Vagina (tissue), 2 donors: ENCODE results near the gene DSP. TPM values are rescaled to one million over a fixed set of nuclear protein-coding genes. Genes with fewer than 3 reads are reported as not detected.
A peak's percentile ranks its signal among the peaks of the same experiment; 100 is the strongest.

Experiments
- DNase-seq, 2 donors: peaks; one replicate each; pipeline ENCODE4 v3.0.0-alpha.2; 2017; ENCODE audit errors: extremely low spot score in 2 of 2
- H3K27ac ChIP-seq: fragments of 200-600 bp; sonication (generic); one replicate; pipeline ENCODE4 v1.5.1; 2019
- H3K27me3 ChIP-seq: fragments of 200-600 bp; sonication (generic); one replicate; pipeline ENCODE4 v1.5.1; 2019
- H3K36me3 ChIP-seq, 2 donors: fragments of 200-600 bp; sonication (generic); one replicate each; pipeline ENCODE4 v1.5.1; 2017 to 2019
- H3K4me1 ChIP-seq: fragments of 200-600 bp; sonication (generic); one replicate; pipeline ENCODE4 v1.5.1; 2019
- H3K4me3 ChIP-seq, 2 donors: fragments of 200-600 bp; sonication (generic); 1 replicate in 1 of 2; 2 replicates in 1 of 2; pipeline ENCODE4 v1.5.1; 2016 to 2019
- H3K9me3 ChIP-seq: fragments of 200-600 bp; sonication (generic); one replicate; pipeline ENCODE4 v1.5.1; 2019
- POLR2A ChIP-seq, 2 donors: fragments of 450-650 bp; IDR thresholded peaks; one replicate each; pipeline ENCODE4 v1.6.1; 2017; ENCODE audit warnings: antibody characterized with exemption in 2 of 2, mild to moderate bottlenecking in 2 of 2, moderate library complexity in 2 of 2
- POLR2AphosphoS5 ChIP-seq, 2 donors: sonication (generic); formaldehyde crosslinking; IDR thresholded peaks; one replicate each; pipeline ENCODE4 v1.9.0; 2017; ENCODE audit warnings: antibody characterized with exemption in 2 of 2, mild to moderate bottlenecking in 2 of 2, low read depth in 1 of 2; ENCODE audit not compliant: insufficient read depth in 1 of 2
- intact Hi-C: fragments of 100-400 bp; cut with DNase I; formaldehyde crosslinking; loops from one replicate; pipeline ENCODE4 v1.15.1; 2023
- total RNA-seq: library from RNA; depleted of rRNA; stranded (reverse); fragments of >200 nt; gene quantifications from one replicate; pipeline ENCODE4 v1.2.3, GENCODE V29; 2016
- TF ChIP-seq, protein P1 (sequence below), 3 experiments: fragments of 450-650 bp in 2 of 3; fragments of 200-600 bp in 1 of 3; sonication (generic) in 1 of 3; IDR thresholded peaks; one replicate each; pipeline ENCODE4 v1.5.1; 2017 to 2019; ENCODE audit warnings: antibody characterized with exemption in 3 of 3, mild to moderate bottlenecking in 2 of 3, moderate library complexity in 2 of 3

Gene DSP
- total RNA-seq, 1 donor from 2014 or later = 802 TPM

DNA sequence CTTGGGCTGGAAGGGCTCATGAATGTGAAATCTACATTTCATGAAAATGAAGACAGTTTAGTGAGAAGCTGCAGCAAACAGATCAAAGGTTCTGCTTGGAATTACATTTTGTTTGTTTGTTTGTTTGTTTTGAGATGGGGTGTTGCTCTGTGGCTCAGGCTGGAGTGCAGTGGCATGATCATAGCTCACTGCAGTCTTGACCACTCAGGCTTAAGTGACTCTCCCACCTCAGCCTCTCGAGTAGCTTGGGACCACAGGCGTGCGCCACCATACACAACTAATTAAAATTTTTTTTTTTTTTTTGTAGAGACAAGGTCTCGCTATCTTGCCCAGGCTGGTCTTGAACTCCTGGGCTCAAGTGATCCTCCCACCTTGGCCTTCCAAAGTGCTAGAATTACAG lies 5.8 kb downstream of the DSP start:
- Histone ChIP-seq H3K27ac (peak overlapping the region; percentile 89), H3K27me3 (peaks cover 3% of the 10 kb centered on the region)
- intact Hi-C loops = no loop called here

GRCh38 chr6:7550433-7550801 lies 8.9 kb downstream of the DSP start:
- H3K36me3 ChIP-seq = no peaks in the 10 kb centered on the region
- no peaks in the 10 kb centered on the region for H3K4me1 ChIP-seq
- H3K27me3 ChIP-seq = no peaks in the 10 kb centered on the region
- intact Hi-C loops = no loop called here
- H3K9me3 ChIP-seq = no peaks in the 10 kb centered on the region
- no peak overlapping the region for H3K4me3 ChIP-seq
- TF ChIP-seq POLR2AphosphoS5 (IDR thresholded peaks at IDR 0.05; ENCODE audit: insufficient read depth in 1 of 2, low read depth in 1 of 2) = no peak
- TF ChIP-seq POLR2A (IDR thresholded peaks at IDR 0.05) = no peak
- TF ChIP-seq, protein P1, sequence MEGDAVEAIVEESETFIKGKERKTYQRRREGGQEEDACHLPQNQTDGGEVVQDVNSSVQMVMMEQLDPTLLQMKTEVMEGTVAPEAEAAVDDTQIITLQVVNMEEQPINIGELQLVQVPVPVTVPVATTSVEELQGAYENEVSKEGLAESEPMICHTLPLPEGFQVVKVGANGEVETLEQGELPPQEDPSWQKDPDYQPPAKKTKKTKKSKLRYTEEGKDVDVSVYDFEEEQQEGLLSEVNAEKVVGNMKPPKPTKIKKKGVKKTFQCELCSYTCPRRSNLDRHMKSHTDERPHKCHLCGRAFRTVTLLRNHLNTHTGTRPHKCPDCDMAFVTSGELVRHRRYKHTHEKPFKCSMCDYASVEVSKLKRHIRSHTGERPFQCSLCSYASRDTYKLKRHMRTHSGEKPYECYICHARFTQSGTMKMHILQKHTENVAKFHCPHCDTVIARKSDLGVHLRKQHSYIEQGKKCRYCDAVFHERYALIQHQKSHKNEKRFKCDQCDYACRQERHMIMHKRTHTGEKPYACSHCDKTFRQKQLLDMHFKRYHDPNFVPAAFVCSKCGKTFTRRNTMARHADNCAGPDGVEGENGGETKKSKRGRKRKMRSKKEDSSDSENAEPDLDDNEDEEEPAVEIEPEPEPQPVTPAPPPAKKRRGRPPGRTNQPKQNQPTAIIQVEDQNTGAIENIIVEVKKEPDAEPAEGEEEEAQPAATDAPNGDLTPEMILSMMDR (IDR thresholded peaks at IDR 0.05) = no peak
- no peak overlapping the region for H3K27ac ChIP-seq
- no peak for DNase-seq

More for the DNA sequence above, 5.8 kb downstream of the DSP start:
- Histone ChIP-seq H3K36me3 (no peaks in the 10 kb centered on the region), H3K4me3 (peak overlapping the region in 1 of 2 donors; percentile 61), H3K4me1 (peaks cover 8% of the 10 kb centered on the region), H3K9me3 (no peaks in the 10 kb centered on the region)
- TF ChIP-seq, protein P1 (IDR thresholded peaks at IDR 0.05) = no peak
- no peak for TF ChIP-seq POLR2A (IDR thresholded peaks at IDR 0.05)
- TF ChIP-seq POLR2AphosphoS5 (IDR thresholded peaks at IDR 0.05; ENCODE audit: insufficient read depth in 1 of 2, low read depth in 1 of 2) = no peak
- no peak for DNase-seq

DNA sequence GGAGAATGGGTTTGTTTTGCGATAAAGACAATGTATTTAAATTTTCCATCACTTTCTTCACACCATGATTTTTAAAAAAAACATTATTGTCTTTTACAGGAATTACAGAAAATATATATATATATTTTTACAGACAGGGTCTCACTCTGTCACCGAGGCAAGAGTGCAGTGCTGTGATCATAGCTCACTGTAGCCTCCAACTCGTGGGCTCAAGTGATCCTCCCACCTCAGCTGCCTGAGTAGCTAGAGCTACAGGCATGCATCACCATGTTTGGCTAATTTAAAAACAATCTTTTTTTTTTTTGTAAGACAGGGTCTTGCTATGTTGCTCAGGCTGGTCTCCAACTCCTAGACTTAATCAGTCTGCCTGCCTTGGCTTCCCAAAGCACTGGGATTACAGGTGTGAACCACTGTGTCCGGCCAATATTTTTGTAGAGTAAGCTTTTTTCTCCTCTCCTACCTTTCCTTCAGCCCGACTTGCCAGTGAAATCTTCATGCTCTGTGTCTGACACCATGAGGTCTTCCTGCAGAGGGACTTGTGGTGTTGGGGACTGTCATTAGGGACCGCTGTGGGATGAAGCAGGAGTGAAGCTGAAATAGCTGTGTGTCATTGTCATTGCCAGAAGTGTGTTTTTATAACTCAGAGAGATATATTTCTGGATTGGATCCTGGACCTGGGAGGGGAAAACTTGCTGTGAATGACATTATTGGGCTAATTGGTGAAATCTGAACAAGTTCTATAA lies 13.2 kb downstream of the DSP start:
- peaks cover 0 to 16% of the 10 kb centered on the region in 2 donors for H3K36me3 ChIP-seq
- peaks cover 4% of the 10 kb centered on the region for H3K4me1 ChIP-seq
- H3K27ac ChIP-seq = no peak overlapping the region
- no peaks in the 10 kb centered on the region for H3K9me3 ChIP-seq
- intact Hi-C loops = no loop called here
- peak overlapping the region in 1 of 2 donors; percentile 9 for H3K4me3 ChIP-seq
- no peak for DNase-seq
- TF ChIP-seq POLR2AphosphoS5 (IDR thresholded peaks at IDR 0.05; ENCODE audit: insufficient read depth in 1 of 2, low read depth in 1 of 2) = no peak
- TF ChIP-seq POLR2A (IDR thresholded peaks at IDR 0.05) = no peak
- TF ChIP-seq, protein P1 (IDR thresholded peaks at IDR 0.05) = no peak
- no peaks in the 10 kb centered on the region for H3K27me3 ChIP-seq

- Histone ChIP-seq H3K27ac (no peak overlapping the region), H3K4me1 (peaks cover 4% of the 10 kb centered on the region), H3K27me3 (no peaks in the 10 kb centered on the region), H3K4me3 (no peak overlapping the region), H3K36me3 (peaks cover 0 to 16% of the 10 kb centered on the region in 2 donors), H3K9me3 (no peaks in the 10 kb centered on the region)
- intact Hi-C loops = no loop called here
- TF ChIP-seq, protein P1 (IDR thresholded peaks at IDR 0.05) = no peak
- TF ChIP-seq POLR2AphosphoS5 (IDR thresholded peaks at IDR 0.05; ENCODE audit: insufficient read depth in 1 of 2, low read depth in 1 of 2) (no peak), POLR2A (IDR thresholded peaks at IDR 0.05) (no peak)
- no peak for DNase-seq
Measured at GRCh38 chr6:7555671-7556070, 14.2 kb downstream of the DSP start.

DNA sequence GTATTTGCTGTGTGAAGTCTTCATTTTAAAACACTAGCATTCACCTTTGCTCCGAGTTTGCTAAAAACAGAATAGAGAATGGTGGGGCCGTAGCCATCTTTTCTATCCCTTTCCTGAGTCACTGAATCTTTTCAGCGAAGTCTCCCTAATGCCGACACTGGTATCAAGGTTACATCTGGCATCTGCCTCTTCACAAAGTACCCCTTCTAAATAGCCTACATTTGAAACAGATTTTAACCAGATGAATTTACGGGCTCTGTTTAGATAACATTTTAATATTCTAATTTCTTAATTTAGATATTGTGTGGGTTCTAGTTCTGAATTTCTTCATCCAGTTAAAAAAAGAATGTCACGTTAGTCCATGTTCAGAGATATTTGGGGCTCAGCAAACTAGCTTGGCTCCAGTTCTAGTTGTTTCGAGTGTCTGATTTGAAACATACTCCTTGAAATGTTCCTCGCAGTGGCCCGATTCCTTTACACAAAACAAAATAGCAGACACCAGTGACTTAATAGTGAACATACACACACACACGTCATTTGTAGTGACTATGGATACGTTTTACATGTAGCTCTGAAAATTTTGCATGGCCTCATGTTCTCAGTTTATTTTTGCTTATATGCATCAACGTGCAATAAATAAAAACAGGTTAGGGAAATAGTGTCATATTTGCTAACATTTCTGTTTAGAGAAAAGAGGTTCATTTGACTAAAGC lies 15.1 kb downstream of the DSP start:
- peaks cover 4% of the 10 kb centered on the region for H3K4me1 ChIP-seq
- DNase-seq = no peak
- no peak overlapping the region for H3K27ac ChIP-seq
- peaks cover 0 to 16% of the 10 kb centered on the region in 2 donors for H3K36me3 ChIP-seq
- H3K27me3 ChIP-seq = no peaks in the 10 kb centered on the region
- H3K4me3 ChIP-seq = no peak overlapping the region
- intact Hi-C loops = no loop called here
- H3K9me3 ChIP-seq = no peaks in the 10 kb centered on the region
- TF ChIP-seq POLR2AphosphoS5 (IDR thresholded peaks at IDR 0.05; ENCODE audit: insufficient read depth in 1 of 2, low read depth in 1 of 2) (no peak), POLR2A (IDR thresholded peaks at IDR 0.05) (no peak)
- TF ChIP-seq, protein P1 (IDR thresholded peaks at IDR 0.05) = no peak
